DMS153 treated with DMSO at 0.1 percent for 48 hours (cell line): ENCODE measurements around the gene WNT2B.

Experiments
- DNase-seq: peaks from one replicate; lab custom pipeline; 2025; ENCODE audit not compliant: unreplicated experiment; lab: John Stamatoyannopoulos, UW

WNT2B gene

GRCh38 chr1:112524986-112525385, 16.2 kb downstream of the WNT2B start:
- DNase-seq, result no peak

GRCh38 chr1:112527266-112528010, 18.7 kb downstream of the WNT2B start:
- no peak for DNase-seq

- no peak for DNase-seq
Observed at GRCh38 chr1:112528076-112528475, 19.3 kb downstream of the WNT2B start.

GRCh38 chr1:112529301-112529700, 20.5 kb downstream of the WNT2B start:
- DNase-seq, result no peak

- DNase-seq, result no peak
Observed at GRCh38 chr1:112530832-112531231, 22.1 kb downstream of the WNT2B start.

GRCh38 chr1:112532064-112532463, 23.3 kb downstream of the WNT2B start:
- no peak for DNase-seq

- no peak for DNase-seq
Observed at GRCh38 chr1:112533029-112533428, 24.3 kb downstream of the WNT2B start.

GRCh38 chr1:112536561-112536960, 27.8 kb downstream of the WNT2B start:
- DNase-seq, result no peak

- no peak for DNase-seq
Observed at GRCh38 chr1:112537456-112537855, 28.7 kb downstream of the WNT2B start.

- DNase-seq, result no peak
Observed at GRCh38 chr1:112538883-112539282, 30.1 kb downstream of the WNT2B start.

GRCh38 chr1:112540226-112540794, 31.5 kb downstream of the WNT2B start:
- no peak for DNase-seq

- no peak for DNase-seq
Observed at GRCh38 chr1:112541299-112541698, 32.5 kb downstream of the WNT2B start.

- DNase-seq, result no peak
Observed at GRCh38 chr1:112542206-112542973, 33.6 kb downstream of the WNT2B start.

- no peak for DNase-seq
Observed at GRCh38 chr1:112544011-112544688, 35.4 kb downstream of the WNT2B start.

GRCh38 chr1:112544751-112545150, 36.0 kb downstream of the WNT2B start:
- no peak for DNase-seq

GRCh38 chr1:112546076-112546475, 37.3 kb downstream of the WNT2B start:
- no peak for DNase-seq

GRCh38 chr1:112548547-112548946, 39.8 kb downstream of the WNT2B start:
- no peak for DNase-seq

GRCh38 chr1:112549590-112549989, 40.8 kb downstream of the WNT2B start:
- no peak for DNase-seq

- no peak for DNase-seq
Observed at GRCh38 chr1:112554411-112554810, 45.6 kb downstream of the WNT2B start.

- DNase-seq, result no peak
Observed at GRCh38 chr1:112557385-112557784, 48.6 kb downstream of the WNT2B start.

- no peak for DNase-seq
Observed at GRCh38 chr1:112558634-112559033, 49.9 kb downstream of the WNT2B start.

- DNase-seq, result no peak
Observed at GRCh38 chr1:112563341-112563740, 54.6 kb downstream of the WNT2B start.
